ENCODE measurements around the gene SMIM38. TPM values are rescaled to one million over a fixed set of nuclear protein-coding genes. Genes with fewer than 3 reads are reported as not detected.

Gene SMIM38
- total RNA-seq, 1 donor from 2014 or later = not detected

GRCh38 chr11:69173331-69173730 is 17.6 kb downstream of the SMIM38 start:
- no peak for TF ChIP-seq CTCF (conservative IDR thresholded peaks at IDR 0.05; ENCODE audit: low read depth, low read length)
- H3K4me3 ChIP-seq (ENCODE audit: low read depth, low read length) = no peak overlapping the region
- no peak for DNase-seq (ENCODE audit: low read depth)

GRCh38 chr11:69173925-69174581 is 18.3 kb downstream of the SMIM38 start:
- TF ChIP-seq CTCF (conservative IDR thresholded peaks at IDR 0.05; ENCODE audit: low read depth, low read length) = no peak
- DNase-seq (ENCODE audit: low read depth) = no peak

GRCh38 chr11:69174841-69175240 is 19.1 kb downstream of the SMIM38 start:
- no peak overlapping the region for H3K4me3 ChIP-seq (ENCODE audit: low read depth, low read length)
- no peak for DNase-seq (ENCODE audit: low read depth)
- TF ChIP-seq CTCF (conservative IDR thresholded peaks at IDR 0.05; ENCODE audit: low read depth, low read length) = no peak

More at GRCh38 chr11:69173925-69174581, 18.3 kb downstream of the SMIM38 start:
- H3K4me3 ChIP-seq (ENCODE audit: low read depth, low read length) = no peak overlapping the region

- TF ChIP-seq CTCF (conservative IDR thresholded peaks at IDR 0.05; ENCODE audit: low read depth, low read length) = no peak
- no peak overlapping the region for H3K4me3 ChIP-seq (ENCODE audit: low read depth, low read length)
- DNase-seq (ENCODE audit: low read depth) = no peak
Observed at GRCh38 chr11:69178819-69179482, 23.2 kb downstream of the SMIM38 start.

GRCh38 chr11:69180226-69180625 is 24.5 kb downstream of the SMIM38 start:
- H3K4me3 ChIP-seq (ENCODE audit: low read depth, low read length) = no peak overlapping the region
- no peak for TF ChIP-seq CTCF (conservative IDR thresholded peaks at IDR 0.05; ENCODE audit: low read depth, low read length)
- DNase-seq (ENCODE audit: low read depth) = no peak

- no peak for TF ChIP-seq CTCF (conservative IDR thresholded peaks at IDR 0.05; ENCODE audit: low read depth, low read length)
Observed at GRCh38 chr11:69180726-69181125, 25.0 kb downstream of the SMIM38 start.

GRCh38 chr11:69183613-69184012 is 27.9 kb downstream of the SMIM38 start:
- no peak for DNase-seq (ENCODE audit: low read depth)
- no peak for TF ChIP-seq CTCF (conservative IDR thresholded peaks at IDR 0.05; ENCODE audit: low read depth, low read length)
- H3K4me3 ChIP-seq (ENCODE audit: low read depth, low read length) = no peak overlapping the region

More at GRCh38 chr11:69180726-69181125, 25.0 kb downstream of the SMIM38 start:
- no peak for DNase-seq (ENCODE audit: low read depth)
- no peak overlapping the region for H3K4me3 ChIP-seq (ENCODE audit: low read depth, low read length)
